ENCODE measurements around the gene PRKRA.
"Not testable (repeated sequence)": the region's sequence is repeated elsewhere in the genome, so short reads cannot be mapped to it uniquely, and the experiment has no call there.

The PRKRA gene

DNA sequence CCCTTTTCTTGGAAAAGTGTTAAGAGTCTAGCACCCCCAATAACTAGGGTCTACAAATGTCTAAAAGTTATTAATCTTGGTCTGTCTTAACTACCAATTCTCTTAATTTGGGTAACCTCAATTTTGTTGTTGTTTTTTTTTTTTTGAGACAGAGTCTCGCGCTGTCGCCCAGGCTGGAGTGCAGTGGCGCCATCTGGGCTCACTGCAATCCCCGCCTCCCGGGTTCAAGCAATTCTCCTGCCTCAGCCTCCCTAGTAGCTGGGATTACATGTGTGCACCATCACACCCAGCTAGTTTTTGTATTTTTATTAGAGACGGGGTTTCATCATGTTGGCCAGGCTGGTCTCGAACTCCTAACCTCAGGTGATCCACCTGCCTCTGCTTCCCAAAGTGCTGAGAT, 38.5 kb downstream of the PRKRA start:
- DNase-seq: not testable (repeated sequence)

DNA sequence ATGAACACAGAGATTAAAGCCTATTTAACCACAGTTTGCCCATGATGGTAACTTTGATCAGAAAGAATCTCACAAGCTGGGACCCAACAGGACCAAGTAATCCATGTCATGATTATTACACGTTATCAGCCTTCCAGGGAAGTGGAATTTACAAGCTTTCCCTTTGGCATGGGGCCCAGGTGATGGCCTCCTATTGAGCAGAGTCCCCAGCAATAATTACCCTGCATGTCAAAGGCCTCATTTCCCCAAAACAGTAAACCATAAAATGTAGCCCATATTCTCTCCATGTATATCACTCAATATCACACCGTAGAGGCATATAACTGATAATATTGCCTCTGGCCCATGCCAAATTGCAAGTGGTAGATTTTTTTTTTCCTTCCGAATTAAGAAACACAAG, 38.9 kb downstream of the PRKRA start:
- DNase-seq: no peak

DNA sequence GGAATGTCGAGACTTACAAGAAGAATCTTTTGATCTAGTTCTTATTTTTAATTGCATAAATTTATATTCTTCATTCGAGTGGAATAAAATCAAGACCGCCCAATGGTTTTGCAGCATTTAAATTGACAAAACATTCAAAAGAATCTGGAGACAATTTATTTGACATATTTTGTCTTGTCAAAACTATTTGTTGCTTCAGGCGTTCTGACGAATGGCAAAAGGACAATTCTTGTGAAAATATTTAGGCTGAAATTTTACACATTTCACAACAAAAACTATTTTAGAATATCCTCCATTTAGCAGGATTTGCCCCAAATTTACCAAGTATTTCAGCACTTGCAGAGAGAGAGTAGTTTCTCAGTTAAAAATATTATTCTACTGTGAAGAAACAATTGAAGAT, 41.7 kb downstream of the PRKRA start:
- no peak for DNase-seq

DNA sequence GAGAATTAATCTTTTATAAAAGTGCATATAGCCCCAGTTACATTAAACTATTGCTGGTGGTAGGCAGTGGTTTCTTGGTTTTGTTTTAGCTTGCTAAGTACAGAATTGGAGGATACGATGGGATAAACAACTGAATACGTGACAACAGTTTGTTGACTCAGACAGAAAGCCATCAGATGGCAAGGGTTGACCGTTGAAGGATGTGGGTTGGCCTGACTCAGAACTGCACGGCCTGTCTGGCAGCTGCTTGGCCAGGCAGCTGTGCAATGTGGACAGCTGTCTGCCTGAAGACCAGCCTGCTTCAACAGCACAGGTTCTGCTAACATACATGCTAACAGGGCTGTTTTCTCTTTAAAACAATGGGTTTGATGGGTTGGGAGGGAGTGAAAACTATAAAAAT, 46.6 kb downstream of the PRKRA start:
- DNase-seq: no peak

DNA sequence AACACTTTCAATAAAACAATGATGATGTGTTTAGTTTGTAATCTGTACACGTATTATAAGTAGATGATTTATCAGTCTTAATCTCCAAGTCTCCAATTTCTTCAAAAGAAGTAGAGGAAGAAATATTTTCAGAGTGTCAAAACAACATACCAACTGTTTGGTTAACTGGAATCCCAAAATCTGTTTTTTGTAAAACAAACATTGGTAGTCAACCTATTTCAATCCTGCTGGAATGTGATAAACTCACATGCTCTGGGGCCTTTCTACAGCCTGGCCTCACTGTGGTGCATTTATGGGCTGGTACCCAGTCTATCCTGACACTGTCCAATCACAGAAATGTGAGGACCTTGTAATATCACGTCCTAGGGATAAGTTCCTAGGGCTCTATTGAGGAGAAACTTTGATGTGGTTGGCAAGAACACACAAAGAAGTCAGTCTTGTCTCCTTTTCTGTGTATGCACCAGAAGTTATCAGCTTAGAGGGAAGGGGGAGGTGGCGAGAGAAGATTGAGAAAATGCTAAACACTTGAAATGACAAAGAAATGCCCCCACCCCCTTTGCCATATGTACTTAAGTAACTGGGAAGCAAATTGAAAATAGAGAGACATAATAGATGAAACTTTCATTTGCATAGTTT, 47.2 kb downstream of the PRKRA start:
- no peak for DNase-seq

DNA sequence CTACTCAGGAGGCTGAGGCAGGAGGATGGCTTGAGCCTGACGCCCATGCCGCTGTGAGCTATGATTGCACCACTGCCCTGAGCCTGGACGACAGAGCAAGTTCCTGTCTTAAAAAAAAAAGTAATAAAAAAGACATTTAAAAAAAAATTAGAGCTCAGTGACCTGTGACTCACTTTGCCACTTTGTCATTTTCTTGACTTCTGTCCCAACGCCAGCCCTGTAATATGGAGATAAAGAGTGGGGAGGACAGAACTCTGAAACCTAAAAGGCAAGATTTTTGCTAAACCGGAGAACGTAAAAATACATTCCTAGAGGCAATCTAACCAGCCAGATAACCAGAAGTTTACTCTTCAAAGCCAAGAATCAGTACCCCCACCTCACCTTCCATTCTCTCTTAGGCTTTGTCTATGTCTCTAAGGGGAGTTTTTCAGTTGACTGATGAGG, 49.0 kb downstream of the PRKRA start:
- DNase-seq: no peak

DNA sequence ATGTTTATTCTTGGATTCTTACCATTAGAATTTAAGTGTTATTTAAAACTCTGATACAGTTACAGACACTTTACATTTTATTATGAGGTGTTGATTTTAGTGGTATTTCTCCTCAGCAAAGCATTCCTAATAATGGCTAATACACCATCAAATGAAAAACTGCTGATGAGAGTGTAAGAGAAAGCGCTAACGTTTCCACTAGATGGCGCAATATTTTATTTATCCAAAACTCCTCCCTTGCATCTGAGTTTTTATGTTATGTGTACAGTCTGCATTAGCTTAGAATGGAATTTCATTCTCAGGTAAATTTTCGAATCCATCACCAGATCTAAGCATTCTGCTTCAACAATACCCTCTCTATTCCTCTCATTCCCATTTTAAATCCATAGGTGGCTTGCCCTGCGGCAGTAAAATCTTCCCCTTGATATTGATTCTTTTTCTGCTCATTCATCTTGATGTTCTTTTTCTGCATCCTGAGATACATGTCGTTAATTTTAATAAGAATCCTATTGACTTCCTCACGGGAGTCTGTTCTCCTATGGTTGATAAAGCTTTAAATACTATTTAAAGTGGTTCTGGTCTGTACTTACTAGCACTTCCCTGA, 53.9 kb downstream of the PRKRA start:
- DNase-seq: peak; percentile 44 to 80

DNA sequence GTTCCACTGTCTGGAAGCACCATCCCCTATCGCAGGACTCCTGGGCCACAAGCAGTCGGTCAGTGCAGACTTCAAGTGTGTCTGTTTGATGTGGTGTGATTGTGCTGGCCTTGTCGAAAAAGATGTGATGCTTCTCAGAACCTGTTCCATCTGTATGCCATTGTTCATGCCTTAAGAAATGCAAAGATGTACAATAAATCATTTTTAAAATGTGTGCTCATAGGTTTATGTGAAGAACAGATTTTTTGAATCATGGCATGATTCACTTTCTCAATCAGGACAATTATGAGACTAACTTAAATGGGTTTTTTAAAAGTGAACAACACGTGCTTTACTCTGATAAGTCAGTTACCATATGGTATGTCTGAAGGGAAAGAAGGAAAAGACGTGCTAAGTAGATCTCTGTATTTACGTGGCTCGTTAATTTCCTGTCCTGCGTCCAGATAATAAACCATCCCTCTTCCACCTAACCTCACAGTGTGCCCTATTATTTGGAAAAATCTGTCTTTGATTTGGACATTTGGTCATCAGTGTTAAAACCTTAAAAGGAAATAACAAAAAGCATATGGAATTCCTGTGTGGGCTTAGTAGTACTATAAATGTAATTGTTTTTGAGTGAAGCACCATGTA, 54.9 kb downstream of the PRKRA start:
- no peak for DNase-seq

DNA sequence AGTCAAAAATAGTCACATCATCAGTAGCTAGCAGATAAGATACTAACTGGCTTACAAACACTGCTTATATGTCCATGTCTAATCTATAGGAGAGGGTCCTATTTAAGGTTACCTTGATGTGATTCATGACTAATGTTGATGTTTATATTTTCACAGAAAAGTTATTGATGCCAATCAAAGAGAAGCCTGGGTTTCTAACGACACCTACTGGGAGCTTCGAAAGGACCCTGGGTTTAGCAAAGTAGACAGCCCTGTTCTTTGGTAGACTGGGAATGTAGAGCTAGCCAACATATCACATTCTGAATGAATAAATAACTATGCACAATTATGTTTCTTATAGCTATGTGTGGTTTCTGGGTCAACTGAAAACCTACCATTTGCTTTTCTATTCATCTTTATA, 55.7 kb downstream of the PRKRA start:
- DNase-seq: no peak

DNA sequence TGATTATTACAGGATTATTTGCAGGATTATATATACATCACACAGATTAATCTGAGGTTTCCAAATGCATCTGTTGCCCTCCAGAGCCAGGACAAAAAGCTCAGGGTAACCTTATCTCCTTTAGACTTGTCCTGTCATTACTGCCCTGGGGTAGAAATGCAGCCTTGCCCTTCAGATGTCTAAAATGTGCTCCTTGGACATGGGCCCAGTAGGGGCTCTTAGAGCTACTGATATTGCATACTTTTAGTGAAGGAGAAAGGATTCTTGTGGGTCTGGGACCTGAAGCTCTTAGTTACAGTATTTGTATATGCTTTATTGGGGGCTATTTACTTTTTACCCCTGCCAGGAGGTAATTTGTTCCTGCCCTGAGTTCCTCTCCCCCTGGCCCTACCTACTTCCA, 56.1 kb downstream of the PRKRA start:
- DNase-seq: no peak

DNA sequence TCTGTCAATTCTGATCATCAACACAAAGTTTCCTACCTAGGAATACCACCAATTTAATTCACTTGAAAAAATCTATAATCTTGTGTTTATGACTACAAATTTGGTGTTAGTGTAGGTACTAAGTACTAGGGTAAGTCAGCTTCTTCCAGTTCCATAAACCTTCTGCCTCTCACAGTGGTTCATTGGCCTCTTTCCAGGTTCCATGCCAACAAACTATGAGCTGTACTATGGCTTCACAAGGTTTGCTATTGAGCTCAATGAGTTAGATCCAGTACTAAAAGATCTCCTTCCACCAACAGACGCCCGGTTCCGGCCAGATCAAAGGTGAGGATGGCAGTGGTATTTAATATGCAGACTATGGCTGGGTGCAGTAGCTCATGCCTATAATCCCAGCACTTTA, 58.8 kb downstream of the PRKRA start:
- DNase-seq: no peak

DNA sequence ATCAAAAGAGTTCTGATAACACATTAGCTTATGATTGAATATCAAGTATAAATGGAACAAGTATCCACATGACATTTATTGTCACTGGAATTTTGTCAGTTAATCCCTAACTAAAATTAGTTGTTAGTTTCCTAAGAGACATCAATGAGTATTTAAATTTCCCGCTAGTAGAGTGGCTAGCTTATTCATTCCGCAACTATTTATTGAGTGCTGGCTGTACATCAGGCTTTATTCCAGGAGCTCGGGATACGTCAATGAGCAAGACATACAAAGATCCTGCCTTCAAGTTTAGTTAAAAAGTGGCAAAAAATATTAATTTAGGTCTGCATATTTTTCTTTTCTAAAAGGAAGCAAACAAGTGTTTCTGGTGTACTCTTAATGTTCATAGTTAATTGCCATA, 59.3 kb downstream of the PRKRA start:
- DNase-seq: no peak

DNA sequence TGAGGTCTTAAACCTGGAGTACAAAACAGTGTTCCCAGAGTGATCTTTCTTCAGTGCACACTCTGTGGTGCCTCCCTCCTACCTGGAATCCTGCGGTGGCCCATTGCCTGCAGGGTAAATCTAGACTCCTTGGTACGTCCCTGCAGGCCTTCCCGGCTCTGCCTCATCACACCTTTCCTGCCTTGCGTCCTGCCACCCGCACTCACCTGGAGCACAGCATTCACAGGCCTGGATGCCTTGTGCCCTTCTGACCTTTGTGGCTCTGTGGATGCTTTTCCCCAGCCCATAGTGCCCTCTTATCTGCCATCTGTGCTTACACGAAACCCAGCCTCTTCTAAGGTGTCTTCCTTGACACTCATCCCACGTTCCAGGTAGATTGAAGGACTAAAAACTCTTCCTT, 62.7 kb downstream of the PRKRA start:
- DNase-seq: no peak

DNA sequence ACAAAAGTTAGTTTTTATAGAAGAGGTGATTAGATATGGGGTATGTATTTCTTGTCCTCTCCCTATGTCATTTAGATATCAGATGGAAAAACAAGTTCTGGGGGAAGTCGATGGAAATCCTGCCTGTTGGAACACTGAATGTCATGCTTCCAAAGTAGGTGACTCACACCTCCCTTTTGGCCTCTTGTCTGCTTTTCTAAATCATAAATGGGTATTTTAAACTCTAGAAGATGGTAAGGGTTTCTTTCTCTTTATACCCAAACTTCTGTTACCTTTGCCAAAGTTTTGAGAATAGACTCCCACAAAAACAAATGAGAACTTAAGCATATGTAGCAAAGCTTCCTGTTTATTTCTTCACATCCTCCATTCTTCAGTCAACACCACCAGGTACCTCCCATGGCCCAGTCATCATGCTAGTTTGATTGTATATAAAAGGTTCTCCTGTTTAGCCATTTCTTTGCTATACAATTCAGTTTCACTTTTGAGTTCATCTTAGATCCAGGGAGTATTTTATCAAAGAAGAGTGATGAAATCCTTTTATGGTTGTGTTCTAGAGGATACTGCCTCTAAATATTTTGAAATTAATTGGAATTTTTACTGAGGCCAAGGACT, 63.9 kb downstream of the PRKRA start:
- DNase-seq: no peak

DNA sequence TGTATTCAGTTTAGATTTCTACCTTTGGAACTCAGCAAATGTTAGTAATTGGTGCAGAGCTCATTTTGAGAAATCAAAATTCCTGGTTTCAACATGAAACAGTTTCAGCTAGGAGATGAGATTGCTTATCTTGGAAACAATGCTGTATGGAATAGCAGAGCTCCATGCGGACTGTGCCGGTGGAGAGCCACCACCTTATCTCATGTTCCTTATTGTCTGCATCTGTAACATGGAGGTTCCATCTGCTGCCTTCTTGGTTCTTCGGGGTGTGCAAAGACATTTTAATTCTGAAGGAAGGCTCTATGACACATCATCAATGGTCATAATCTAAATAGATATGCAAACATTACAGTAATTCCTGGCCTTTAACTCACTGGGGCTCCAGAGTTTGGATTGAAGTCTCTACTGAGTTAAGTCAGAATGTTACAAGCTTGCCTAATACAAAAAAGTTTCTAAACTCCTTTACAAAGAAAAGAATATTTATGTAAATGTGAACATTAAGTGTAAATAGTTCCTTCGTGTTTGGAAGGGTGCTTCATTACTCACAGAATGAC, 65.3 kb downstream of the PRKRA start:
- DNase-seq: no peak

DNA sequence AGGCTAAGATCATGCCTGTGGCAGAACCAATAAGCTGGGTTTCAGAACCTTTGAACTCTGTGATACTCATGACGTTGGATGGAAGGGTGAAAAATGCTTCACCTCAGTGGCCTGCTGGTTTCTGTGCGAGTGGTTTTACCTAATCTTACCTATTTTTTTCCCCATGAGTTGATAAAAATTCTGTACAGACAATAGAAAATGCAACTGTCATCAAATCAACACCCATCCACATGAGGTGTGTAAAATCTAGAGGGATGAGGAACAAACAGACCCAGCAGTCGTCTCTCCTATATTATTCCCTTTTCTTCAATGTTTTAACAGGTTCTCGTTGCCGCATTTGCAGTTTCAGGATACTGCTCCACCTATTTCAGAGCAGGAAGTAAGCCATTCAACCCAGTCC, 67.3 kb downstream of the PRKRA start:
- no peak for DNase-seq

All from inflammatory macrophage treated with lipopolysaccharide for 1 hour (primary cell).